GM21367 (cell line): ENCODE results near the gene LAMC2.
"Not testable (repeated sequence)": the region's sequence is repeated elsewhere in the genome, so short reads cannot be mapped to it uniquely, and the experiment has no call there.

ENCODE experiments used
- ATAC-seq: cut with Tn5 transposase; IDR thresholded peaks from one replicate; pipeline ENCODE4 v1.9.1; 2021; ENCODE audit not compliant: unreplicated experiment

The LAMC2 gene

GRCh38 chr1:183236158-183236725, 50.2 kb downstream of the LAMC2 start:
- ATAC-seq: no peak

GRCh38 chr1:183237046-183237445, 51.0 kb downstream of the LAMC2 start:
- ATAC-seq: no peak

- no peak for ATAC-seq
Measured at GRCh38 chr1:183238071-183238470, 52.0 kb downstream of the LAMC2 start.

GRCh38 chr1:183239220-183239742, 53.2 kb downstream of the LAMC2 start:
- no peak for ATAC-seq

GRCh38 chr1:183239793-183240525, 53.9 kb downstream of the LAMC2 start:
- ATAC-seq: no peak

GRCh38 chr1:183240526-183240825, 54.4 kb downstream of the LAMC2 start:
- no peak for ATAC-seq

- ATAC-seq: not testable (repeated sequence)
Measured at GRCh38 chr1:183240853-183241252, 54.8 kb downstream of the LAMC2 start.

- ATAC-seq: no peak
Measured at GRCh38 chr1:183241471-183241870, 55.4 kb downstream of the LAMC2 start.

GRCh38 chr1:183242556-183242955, 56.5 kb downstream of the LAMC2 start:
- no peak for ATAC-seq

GRCh38 chr1:183243161-183244050, 57.3 kb downstream of the LAMC2 start:
- ATAC-seq: no peak

- no peak for ATAC-seq
Measured at GRCh38 chr1:183244466-183244865, 58.4 kb downstream of the LAMC2 start.

GRCh38 chr1:183245357-183245756, 59.3 kb downstream of the LAMC2 start:
- no peak for ATAC-seq

- ATAC-seq: no peak
Measured at GRCh38 chr1:183246436-183246835, 60.4 kb downstream of the LAMC2 start.

GRCh38 chr1:183247066-183247465, 61.0 kb downstream of the LAMC2 start:
- no peak for ATAC-seq

- no peak for ATAC-seq
Measured at GRCh38 chr1:183247484-183247883, 61.4 kb downstream of the LAMC2 start.

GRCh38 chr1:183247931-183248330, 61.9 kb downstream of the LAMC2 start:
- ATAC-seq: no peak

GRCh38 chr1:183248989-183249691, 63.1 kb downstream of the LAMC2 start:
- ATAC-seq: no peak

- no peak for ATAC-seq
Measured at GRCh38 chr1:183249941-183250452, 63.9 kb downstream of the LAMC2 start.

GRCh38 chr1:183251101-183251958, 65.3 kb downstream of the LAMC2 start:
- no peak for ATAC-seq

- no peak for ATAC-seq
Measured at GRCh38 chr1:183251959-183252450, 65.9 kb downstream of the LAMC2 start.
